NCI-H2227 treated with DMSO at 0.1 percent for 48 hours (cell line): Measurements from ENCODE around the gene ACSL3.

Experiments
- DNase-seq: peaks from one replicate; lab custom pipeline; 2025; lab: John Stamatoyannopoulos, UW

Gene ACSL3

DNA sequence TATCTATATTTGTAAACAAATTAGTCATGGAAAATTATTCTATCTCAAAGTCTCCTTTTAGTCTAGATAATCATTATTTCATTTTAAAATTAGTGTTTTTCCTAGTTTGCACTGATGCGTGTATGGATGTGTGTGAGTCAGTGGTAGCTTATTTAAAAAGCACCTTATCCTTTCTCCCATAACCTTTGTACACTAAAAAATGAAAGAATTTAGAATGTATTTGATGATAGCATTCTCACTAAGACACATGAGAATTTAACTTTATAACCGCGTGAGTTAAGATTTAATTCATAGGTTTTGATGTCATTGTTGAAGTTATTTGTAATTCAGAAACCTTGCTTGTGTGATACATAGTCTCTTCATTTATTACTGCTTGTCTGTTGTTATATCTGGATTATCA lies 81.7 kb downstream of the ACSL3 start:
- DNase-seq = no peak

- no peak for DNase-seq
These were observed 82.1 kb downstream of the ACSL3 start for GRCh38 chr2:222942977-222943376.

- no peak for DNase-seq
These were observed 83.0 kb downstream of the ACSL3 start for GRCh38 chr2:222943820-222944219.

GRCh38 chr2:222944552-222944951 lies 83.7 kb downstream of the ACSL3 start:
- DNase-seq = no peak

GRCh38 chr2:222944971-222945740 lies 84.3 kb downstream of the ACSL3 start:
- DNase-seq = no peak

DNA sequence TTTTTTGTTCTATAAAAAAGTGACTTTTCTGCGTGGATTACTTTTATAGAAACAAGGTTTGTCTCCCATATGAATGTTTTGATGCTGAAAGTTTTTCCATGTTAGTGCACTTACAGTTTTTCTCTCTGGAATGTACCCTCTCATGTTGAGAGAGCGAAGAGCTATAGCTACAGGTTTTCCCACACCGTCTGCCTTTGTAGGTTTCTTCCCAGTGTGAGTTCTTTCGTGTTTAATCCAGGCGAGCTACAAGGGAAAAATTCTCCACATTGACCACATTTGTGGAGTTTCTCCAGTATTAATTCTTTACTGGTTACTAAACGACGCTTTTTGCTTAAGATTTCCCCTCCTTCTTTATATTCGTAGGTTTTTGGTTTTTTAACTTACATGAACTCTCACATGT lies 85.1 kb downstream of the ACSL3 start:
- DNase-seq = no peak

DNA sequence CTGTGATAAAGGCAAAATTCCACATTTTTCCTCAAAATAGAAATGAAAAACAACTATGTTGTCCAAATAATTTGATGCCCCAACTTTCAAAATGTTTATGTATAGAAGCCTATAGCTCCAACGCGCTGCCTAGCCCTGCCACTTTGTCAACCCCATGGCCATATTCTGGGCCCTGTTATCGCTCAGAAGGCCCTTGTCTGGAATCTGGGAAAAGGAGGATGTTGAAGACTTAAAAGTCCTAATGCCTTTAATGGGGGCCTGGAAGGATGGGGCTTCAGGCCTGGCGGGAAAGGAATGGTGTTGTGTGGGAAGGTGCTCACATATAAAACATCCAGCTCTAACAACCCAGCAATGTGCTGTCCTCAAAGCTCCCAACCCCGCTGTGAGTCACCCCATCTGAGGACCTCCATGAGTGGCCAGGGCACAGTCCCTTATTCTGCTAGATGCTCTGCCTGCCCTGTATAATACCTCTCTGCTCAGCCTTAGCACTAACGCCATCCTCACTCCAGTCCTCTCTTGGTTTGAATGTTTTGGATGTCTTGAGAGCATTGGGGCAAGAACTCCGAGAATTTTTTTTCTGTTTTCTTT lies 86.0 kb downstream of the ACSL3 start:
- DNase-seq = no peak

GRCh38 chr2:222949073-222949472 lies 88.2 kb downstream of the ACSL3 start:
- no peak for DNase-seq

GRCh38 chr2:222949690-222950323 lies 89.0 kb downstream of the ACSL3 start:
- no peak for DNase-seq

GRCh38 chr2:222950638-222951285 lies 89.9 kb downstream of the ACSL3 start:
- no peak for DNase-seq

GRCh38 chr2:222952204-222952603 lies 91.4 kb downstream of the ACSL3 start:
- DNase-seq = no peak

- DNase-seq = no peak
These were observed 94.2 kb downstream of the ACSL3 start for GRCh38 chr2:222955008-222955407.

GRCh38 chr2:222959358-222959757 lies 98.5 kb downstream of the ACSL3 start:
- DNase-seq = no peak

GRCh38 chr2:222960126-222960525 lies 99.3 kb downstream of the ACSL3 start:
- DNase-seq = no peak

DNA sequence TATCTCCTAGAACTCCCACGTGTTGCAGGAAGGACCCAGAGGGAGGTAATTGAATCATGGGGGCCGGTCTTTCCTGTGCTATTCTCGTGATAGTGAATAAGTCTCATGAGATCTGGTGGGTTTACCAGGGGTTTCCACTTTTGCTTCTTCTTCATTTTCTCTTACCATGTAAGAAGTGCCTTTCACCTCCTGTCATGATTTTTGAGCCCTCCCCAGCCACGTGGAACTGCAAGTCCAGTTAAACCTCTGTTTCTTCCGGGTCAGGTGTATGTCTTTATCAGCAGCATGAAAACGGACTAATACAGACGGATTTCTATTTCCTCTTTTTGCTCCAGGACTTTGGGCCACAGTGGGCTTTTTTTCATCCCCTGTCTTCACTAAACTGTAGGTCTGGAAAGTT lies 102.8 kb downstream of the ACSL3 start:
- DNase-seq = no peak

GRCh38 chr2:222964376-222965031 lies 103.7 kb downstream of the ACSL3 start:
- no peak for DNase-seq

DNA sequence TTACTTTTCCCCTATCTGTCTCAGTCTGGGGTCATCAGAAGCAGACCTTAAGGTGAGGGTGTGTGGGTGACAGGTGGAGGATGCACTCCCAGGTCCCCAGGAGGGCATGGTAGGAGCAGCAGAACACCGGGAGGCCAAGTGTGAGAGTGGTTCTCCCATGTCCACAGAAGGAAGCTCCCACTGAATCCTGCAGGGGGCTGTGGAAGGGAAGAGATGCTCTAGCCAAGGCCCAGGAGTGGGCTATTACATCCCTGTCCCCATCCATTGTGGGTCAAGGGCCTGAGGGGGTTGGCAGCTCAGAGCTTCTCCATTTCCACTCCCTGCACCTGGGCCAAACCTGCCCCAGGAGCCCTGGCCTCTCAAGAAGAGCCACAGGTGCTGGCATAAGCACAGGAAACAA lies 104.7 kb downstream of the ACSL3 start:
- DNase-seq = no peak

GRCh38 chr2:222968550-222969155 lies 107.8 kb downstream of the ACSL3 start:
- no peak for DNase-seq

- no peak for DNase-seq
These were observed 108.7 kb downstream of the ACSL3 start for GRCh38 chr2:222969491-222969890.

- DNase-seq = no peak
These were observed 111.6 kb downstream of the ACSL3 start for GRCh38 chr2:222972420-222972819.

- DNase-seq = no peak
These were observed 112.4 kb downstream of the ACSL3 start for GRCh38 chr2:222973237-222973636.

GRCh38 chr2:222973733-222974132 lies 112.9 kb downstream of the ACSL3 start:
- DNase-seq = no peak
